NOMO-1 treated with DMSO at 0.1 percent for 48 hours (cell line): Measurements from ENCODE around the gene CA11.

Experiments used
- DNase-seq: peaks from one replicate; lab custom pipeline; 2025; ENCODE audit not compliant: unreplicated experiment; lab: John Stamatoyannopoulos, UW

The CA11 gene

GRCh38 chr19:48588670-48589401 lies 57.2 kb downstream of the CA11 start:
- peak; percentile 79 for DNase-seq
